Hematopoietic multipotent progenitor cell treated with erythropoietin and hydrocortisone succinate and interleukin-3 and kit ligand, for 4 days (in vitro differentiated cells): ENCODE measurements around the gene ADCY5.

Experiments
- DNase-seq: peaks from one replicate; pipeline ENCODE4 v3.0.0-alpha.2; 2015

ADCY5 gene

DNA sequence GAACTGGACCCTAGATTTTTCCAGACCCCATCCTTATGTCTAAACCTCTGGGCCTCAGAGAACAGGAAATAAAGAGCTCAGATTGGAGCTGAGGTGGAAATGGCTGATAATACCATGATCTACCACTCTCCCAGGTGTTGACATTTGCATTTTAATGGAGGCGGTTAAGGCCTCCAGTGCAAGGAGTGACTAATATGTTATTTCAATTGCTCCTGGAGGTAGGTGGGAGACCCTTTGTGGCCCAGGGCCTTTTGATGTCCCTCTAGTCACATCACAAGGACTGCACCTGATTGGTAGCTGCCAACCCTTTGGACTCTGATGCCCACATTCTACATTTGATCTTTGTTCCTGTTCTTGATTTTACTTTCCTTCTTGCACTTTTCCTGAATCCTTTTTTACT, 9.0 kb upstream of the ADCY5 start:
- no peak for DNase-seq

- no peak for DNase-seq
Measured at GRCh38 chr3:123453675-123454074, 4.8 kb upstream of the ADCY5 start.

DNA sequence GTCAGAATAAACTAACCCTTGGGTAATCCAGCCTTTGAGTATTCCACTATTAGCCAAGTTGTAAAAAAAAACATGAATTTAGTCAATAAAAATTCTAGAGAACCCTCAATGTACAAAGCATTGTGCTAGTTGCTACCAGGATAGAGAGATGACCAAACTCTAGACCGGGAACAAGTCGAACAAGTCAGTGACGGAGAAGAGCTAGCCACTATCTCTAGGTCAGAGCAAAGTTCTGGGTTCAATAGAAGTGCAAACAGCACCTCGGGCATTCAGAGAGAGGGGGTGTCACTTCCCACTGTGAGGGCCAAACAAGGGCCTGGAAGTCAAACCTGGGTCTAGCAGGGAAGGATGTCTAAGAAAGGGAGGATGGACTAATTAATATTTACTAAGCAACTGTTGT, 2.3 kb upstream of the ADCY5 start:
- no peak for DNase-seq

GRCh38 chr3:123449997-123450604, 1.2 kb upstream of the ADCY5 start:
- DNase-seq: no peak

DNA sequence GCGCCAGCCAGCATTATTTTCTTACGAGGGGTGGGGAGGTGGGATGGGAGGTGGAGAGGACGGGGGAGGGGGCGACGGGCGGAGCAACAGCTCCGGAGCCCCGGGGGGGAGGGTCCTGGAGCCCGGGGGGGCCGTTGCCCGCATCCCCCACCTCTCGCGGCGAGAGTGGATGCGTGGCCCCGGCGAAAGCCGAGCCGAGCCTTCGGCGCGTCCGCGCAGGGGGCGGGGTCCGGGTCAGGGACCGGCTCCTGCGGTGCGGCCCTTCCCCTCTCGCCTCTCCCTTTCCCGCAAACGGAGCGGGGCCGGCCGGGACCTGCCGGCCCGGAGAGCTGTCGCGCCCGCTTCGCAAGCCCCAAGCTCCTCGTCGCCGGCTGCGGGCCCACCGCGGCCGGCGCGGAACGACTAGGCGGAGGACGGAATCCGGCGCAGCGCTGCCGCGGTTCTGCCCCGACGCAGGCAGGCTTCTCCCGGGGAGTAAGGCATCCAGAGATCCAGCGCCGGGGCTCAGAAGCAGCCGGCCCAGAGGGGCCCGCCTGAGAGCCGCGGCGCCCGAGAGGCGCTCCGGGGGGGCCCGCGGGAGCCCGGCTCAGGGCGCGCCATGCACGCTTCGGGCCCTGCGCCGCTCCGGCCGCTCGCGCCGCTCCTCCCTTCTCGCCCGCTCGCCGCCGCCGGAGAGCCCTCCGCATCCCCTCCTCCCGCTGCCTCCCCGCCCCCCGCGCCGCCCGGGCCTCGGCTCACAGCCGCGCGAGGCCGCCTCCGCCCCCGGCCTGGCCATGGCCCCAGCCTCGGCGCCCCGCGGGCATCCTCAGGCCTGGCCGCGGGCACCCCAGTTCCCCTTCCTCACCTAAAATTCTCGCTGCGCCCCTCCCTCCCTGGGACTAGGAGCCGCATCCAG, 459 bp upstream of the ADCY5 start:
- peak; percentile 32 for DNase-seq

GRCh38 chr3:123447749-123448517, 957 bp downstream of the ADCY5 start:
- peak; percentile 70 for DNase-seq

- DNase-seq: no peak
Measured at GRCh38 chr3:123447416-123447748, 1.5 kb downstream of the ADCY5 start.

GRCh38 chr3:123446610-123447109, 2.2 kb downstream of the ADCY5 start:
- no peak for DNase-seq

DNA sequence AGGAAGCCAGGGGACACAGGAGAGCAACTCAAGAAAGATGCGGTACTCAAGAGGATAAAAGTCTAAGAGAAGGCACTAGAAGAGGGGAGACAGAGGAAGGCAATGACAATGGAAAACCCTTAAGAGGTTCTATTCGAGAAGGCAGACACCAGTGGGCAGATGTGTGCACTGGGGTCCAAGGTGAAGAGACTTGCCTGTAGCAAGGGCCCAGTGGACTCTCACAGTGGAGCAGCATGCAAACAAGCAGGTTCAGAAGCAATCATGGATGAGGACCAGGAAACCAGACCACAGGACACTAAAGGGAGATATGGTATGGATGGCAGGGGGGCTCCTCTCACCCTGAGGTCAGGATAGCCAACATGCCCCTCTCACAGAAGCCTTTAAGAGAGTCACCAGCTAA, 2.7 kb downstream of the ADCY5 start:
- DNase-seq: no peak

GRCh38 chr3:123445702-123446101, 3.2 kb downstream of the ADCY5 start:
- DNase-seq: no peak

- no peak for DNase-seq
Measured at GRCh38 chr3:123444744-123445143, 4.1 kb downstream of the ADCY5 start.

DNA sequence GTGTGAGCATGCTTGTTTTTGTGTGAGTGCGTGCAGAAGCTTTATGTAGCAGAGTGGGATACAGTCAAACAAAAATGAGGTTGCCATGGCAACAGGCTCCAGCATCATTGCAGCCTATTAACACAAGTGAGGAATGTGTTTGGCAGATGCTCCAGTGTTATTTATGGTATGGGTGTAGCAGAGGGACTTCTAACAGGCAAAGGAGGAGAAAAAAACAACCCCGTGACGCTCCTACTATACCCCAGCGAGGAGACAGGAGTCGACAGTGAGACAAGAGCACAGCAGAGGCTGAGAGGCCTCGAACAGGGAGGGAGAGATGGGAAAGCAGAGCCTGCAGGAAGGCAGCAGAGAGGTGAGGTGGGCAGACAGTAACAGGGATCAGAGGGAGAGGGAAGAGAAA, 4.9 kb downstream of the ADCY5 start:
- DNase-seq: no peak

- DNase-seq: no peak
Measured at GRCh38 chr3:123442908-123443307, 6.0 kb downstream of the ADCY5 start.

- DNase-seq: no peak
Measured at GRCh38 chr3:123442125-123442524, 6.8 kb downstream of the ADCY5 start.

DNA sequence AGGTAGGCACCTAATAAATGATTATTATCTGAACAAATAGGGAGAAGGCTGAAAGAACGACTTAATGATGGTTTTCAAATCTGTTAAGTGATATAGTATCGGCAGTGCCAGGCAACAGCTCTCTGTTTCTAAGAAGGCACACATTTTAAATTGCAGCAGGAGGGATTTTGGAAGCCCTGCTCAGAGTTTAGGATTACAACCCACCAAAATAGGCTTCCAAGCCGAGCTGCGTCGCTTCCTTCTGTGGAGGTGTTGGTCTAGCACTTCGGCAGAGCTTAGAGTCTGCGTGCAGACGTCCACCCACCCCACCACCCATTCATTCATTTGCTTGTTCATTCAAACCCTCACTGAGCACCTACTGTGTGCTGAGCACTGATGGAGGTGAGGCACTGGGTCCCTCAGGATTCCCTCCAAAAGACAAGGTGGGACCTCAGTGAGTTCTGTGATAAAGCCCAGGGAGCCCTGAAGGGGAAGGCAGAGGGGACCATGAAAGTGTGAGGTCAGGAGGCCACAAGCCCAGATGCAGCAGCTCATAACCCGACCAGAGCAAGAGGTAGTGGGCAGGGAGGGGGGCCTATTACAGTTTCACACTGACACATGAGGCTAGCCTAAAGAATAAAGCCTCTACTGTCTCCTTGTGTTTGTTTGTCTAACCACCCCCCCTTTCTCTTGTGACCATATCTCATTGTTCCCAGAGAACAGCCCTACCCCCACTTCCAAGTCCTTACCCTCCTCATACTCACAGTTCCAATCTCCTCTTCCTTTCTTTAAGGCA, 8.9 kb downstream of the ADCY5 start:
- DNase-seq: no peak

DNA sequence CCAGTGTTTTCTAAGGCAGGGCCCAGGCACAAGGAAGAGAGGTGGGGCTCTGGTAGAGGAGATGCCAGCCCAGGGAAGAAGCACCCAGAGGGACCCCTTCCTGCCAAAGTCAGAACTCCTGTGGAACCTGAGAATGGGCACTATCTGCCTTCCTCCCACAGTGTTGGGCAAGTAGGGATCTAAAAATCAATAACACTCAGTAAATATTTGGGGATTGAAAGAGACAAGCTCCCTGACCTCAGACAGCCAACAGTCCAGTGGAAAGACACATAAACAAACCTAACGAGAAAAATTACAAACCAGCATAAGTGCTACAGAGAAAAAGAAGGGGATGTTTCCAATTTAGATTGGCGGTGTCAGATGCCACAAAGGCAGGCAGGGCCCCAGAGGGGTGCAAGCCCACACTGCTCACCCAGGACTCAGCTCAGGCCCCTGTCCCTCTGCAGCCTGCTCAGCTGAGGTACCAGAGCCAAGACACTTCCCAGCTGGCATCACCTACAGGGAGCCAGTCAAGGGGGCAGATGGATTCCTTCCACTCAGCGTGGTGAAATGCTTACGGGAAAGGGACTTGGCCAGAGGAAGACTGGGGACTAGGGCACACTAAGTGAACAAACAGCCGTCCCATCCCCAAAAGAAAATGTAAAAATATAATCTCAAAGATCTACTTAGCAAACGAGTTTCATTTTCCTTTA, 15.9 kb downstream of the ADCY5 start:
- no peak for DNase-seq

GRCh38 chr3:123431658-123432324, 17.1 kb downstream of the ADCY5 start:
- peak; percentile 39 for DNase-seq

- no peak for DNase-seq
Measured at GRCh38 chr3:123431007-123431657, 17.8 kb downstream of the ADCY5 start.

GRCh38 chr3:123430266-123430665, 18.6 kb downstream of the ADCY5 start:
- no peak for DNase-seq

DNA sequence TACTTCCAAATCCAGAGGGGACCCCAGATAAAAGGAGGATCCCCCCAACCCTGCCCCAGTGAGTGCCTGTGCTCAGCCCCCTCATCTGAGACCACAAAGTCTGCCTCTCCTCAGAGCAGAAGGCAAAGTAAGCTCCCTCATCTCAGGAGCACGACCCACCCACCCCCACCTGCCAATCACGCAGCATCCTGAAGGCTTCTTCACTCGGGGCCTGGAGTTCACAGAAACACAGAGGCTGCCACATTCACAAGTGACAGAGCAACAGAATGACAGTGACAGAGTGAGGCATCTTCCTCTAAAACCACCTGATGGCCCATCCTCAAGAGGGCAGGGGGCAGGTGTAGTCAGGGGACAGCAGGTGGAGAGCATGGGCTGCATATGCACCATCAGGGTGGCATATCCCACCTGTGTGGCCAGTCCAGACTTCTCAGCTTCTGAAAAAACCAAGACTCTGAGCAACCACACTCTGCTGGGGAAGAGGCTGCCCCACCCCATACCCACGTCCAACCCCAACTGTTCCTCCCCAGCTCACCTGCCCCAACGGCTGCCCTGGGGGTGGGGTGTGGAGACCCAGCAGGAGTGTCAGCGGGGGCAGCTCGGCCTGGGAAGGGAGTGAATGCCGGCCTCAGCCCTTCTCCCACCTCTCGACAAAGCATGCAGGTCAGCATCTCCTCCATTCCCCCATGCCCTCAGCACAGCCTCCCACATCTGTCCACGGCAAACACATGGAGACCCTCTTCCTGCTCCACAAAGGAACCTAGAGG, 19.3 kb downstream of the ADCY5 start:
- DNase-seq: no peak
